DOHH2 (cell line): ENCODE measurements around the gene CHD9NB.

Experiments
- H3F3A ChIP-seq: fragments of 200-600 bp; sonication (generic), shearing (Covaris generic); 2 replicates; pipeline ENCODE4 v1.6.0; 2016; ENCODE audit warnings: antibody characterized with exemption, mild to moderate bottlenecking; ENCODE audit not compliant: control insufficient read depth, insufficient read depth
- H3K27ac ChIP-seq: fragments of 200-600 bp; sonication (generic); 2 replicates; pipeline ENCODE4 v1.5.1; 2014; ENCODE audit warnings: low read depth, mild to moderate bottlenecking, low read length, moderate library complexity
- H3K27me3 ChIP-seq: fragments of 200-600 bp; sonication (generic); 2 replicates; pipeline ENCODE4 v1.6.1; 2014; ENCODE audit warnings: mild to moderate bottlenecking, low read length, mixed read lengths; ENCODE audit not compliant: control insufficient read depth
- H3K36me3 ChIP-seq: fragments of 200-600 bp; sonication (generic); 2 replicates; pipeline ENCODE4 v1.6.1; 2014; ENCODE audit warnings: mild to moderate bottlenecking, low read length, moderate library complexity, mixed read lengths; ENCODE audit not compliant: control insufficient read depth
- H3K4me1 ChIP-seq: fragments of 200-600 bp; sonication (generic); 2 replicates; pipeline ENCODE4 v1.6.1; 2014; ENCODE audit warnings: mild to moderate bottlenecking, low read length, mixed read lengths; ENCODE audit not compliant: control insufficient read depth
- H3K4me2 ChIP-seq: fragments of 200-600 bp; sonication (generic); 2 replicates; pipeline ENCODE4 v1.6.0; 2014; ENCODE audit warnings: mild to moderate bottlenecking, low read length, moderate library complexity
- H3K4me3 ChIP-seq: fragments of 200-600 bp; sonication (generic); 2 replicates; pipeline ENCODE4 v1.5.1; 2014; ENCODE audit warnings: mild to moderate bottlenecking, low read length, mixed read lengths
- H3K79me2 ChIP-seq: fragments of 200-600 bp; sonication (generic); 2 replicates; pipeline ENCODE4 v1.6.1; 2014; ENCODE audit warnings: mild to moderate bottlenecking, low read length, mixed read lengths; ENCODE audit not compliant: control insufficient read depth
- H3K9me2 ChIP-seq: fragments of 200-600 bp; sonication (generic); replicated peaks from 2 replicates; pipeline ENCODE4 v1.6.1; 2014; ENCODE audit warnings: mild to moderate bottlenecking, low read length, mixed read lengths; ENCODE audit not compliant: control insufficient read depth
- H3K9me3 ChIP-seq: fragments of 200-600 bp; sonication (generic); 2 replicates; pipeline ENCODE4 v1.6.1; 2014; ENCODE audit warnings: antibody characterized with exemption, low read length, mixed read lengths; ENCODE audit not compliant: control insufficient read depth, insufficient read depth
- H4K20me1 ChIP-seq: fragments of 200-600 bp; sonication (generic); 2 replicates; pipeline ENCODE4 v1.6.0; 2014; ENCODE audit warnings: low read depth, mild to moderate bottlenecking, antibody characterized with exemption, low read length, moderate library complexity; ENCODE audit not compliant: control insufficient read depth, insufficient read depth
- CTCF ChIP-seq: fragments of 200-600 bp; sonication (generic); IDR thresholded peaks from one replicate; pipeline ENCODE4 v1.5.1; 2014; ENCODE audit warnings: antibody characterized with exemption, mild to moderate bottlenecking, low read depth, low read length; ENCODE audit not compliant: poor library complexity, severe bottlenecking
- EZH2phosphoT487 ChIP-seq: fragments of 200-600 bp; sonication (generic); IDR thresholded peaks from 2 replicates; pipeline ENCODE4 v1.6.1; 2017; ENCODE audit warnings: borderline replicate concordance, mild to moderate bottlenecking, antibody characterized with exemption, low read length, moderate library complexity, mixed read lengths

The CHD9NB gene

GRCh38 chr16:53061701-53062159 is 9.0 kb upstream of the CHD9NB start:
- Histone ChIP-seq H3K4me1 (peaks cover 70% of the 10 kb centered on the region), H3K9me3 (no peaks in the 10 kb centered on the region), H3K4me2 (peak overlapping the region; percentile 84), H3K27me3 (no peaks in the 10 kb centered on the region), H3K27ac (peak overlapping the region; percentile 66), H3K79me2 (peaks cover 92% of the 10 kb centered on the region), H3K9me2 (no peaks in the 10 kb centered on the region), H3K36me3 (peaks cover 21% of the 10 kb centered on the region), H3F3A (peaks cover 7% of the 10 kb centered on the region), H4K20me1 (no peaks in the 10 kb centered on the region), H3K4me3 (peak overlapping the region; percentile 61)
- TF ChIP-seq CTCF (no peak), EZH2phosphoT487 (no peak)

GRCh38 chr16:53061256-53061655 is 8.6 kb upstream of the CHD9NB start:
- Histone ChIP-seq H3K36me3 (peaks cover 21% of the 10 kb centered on the region), H3K27me3 (no peaks in the 10 kb centered on the region), H3K4me2 (peak overlapping the region; percentile 84), H4K20me1 (no peaks in the 10 kb centered on the region), H3K4me1 (peaks cover 75% of the 10 kb centered on the region), H3K79me2 (peaks cover 92% of the 10 kb centered on the region), H3K27ac (peak overlapping the region; percentile 66), H3K9me2 (no peaks in the 10 kb centered on the region), H3K4me3 (peak overlapping the region; percentile 61), H3K9me3 (no peaks in the 10 kb centered on the region), H3F3A (peaks cover 7% of the 10 kb centered on the region)
- no peak for TF ChIP-seq CTCF
- no peak for TF ChIP-seq EZH2phosphoT487

GRCh38 chr16:53059672-53060071 is 7.0 kb upstream of the CHD9NB start:
- no peaks in the 10 kb centered on the region for H3K9me2 ChIP-seq
- peaks cover 93% of the 10 kb centered on the region for H3K79me2 ChIP-seq
- H3K4me3 ChIP-seq = no peak overlapping the region
- TF ChIP-seq CTCF (no peak), EZH2phosphoT487 (no peak)
- peaks cover 74% of the 10 kb centered on the region for H3K4me1 ChIP-seq
- H4K20me1 ChIP-seq = no peaks in the 10 kb centered on the region
- H3K36me3 ChIP-seq = peaks cover 21% of the 10 kb centered on the region
- H3K27me3 ChIP-seq = no peaks in the 10 kb centered on the region
- no peaks in the 10 kb centered on the region for H3K9me3 ChIP-seq
- no peak overlapping the region for H3K4me2 ChIP-seq
- no peak overlapping the region for H3K27ac ChIP-seq
- peaks cover 7% of the 10 kb centered on the region for H3F3A ChIP-seq

GRCh38 chr16:53058882-53059281 is 6.2 kb upstream of the CHD9NB start:
- H3K79me2 ChIP-seq = peaks cover 85% of the 10 kb centered on the region
- H3K4me2 ChIP-seq = no peak overlapping the region
- no peaks in the 10 kb centered on the region for H4K20me1 ChIP-seq
- H3K27ac ChIP-seq = no peak overlapping the region
- H3K4me1 ChIP-seq = peaks cover 75% of the 10 kb centered on the region
- H3K36me3 ChIP-seq = peaks cover 21% of the 10 kb centered on the region
- no peaks in the 10 kb centered on the region for H3K9me3 ChIP-seq
- no peaks in the 10 kb centered on the region for H3K27me3 ChIP-seq
- TF ChIP-seq CTCF (no peak), EZH2phosphoT487 (no peak)
- no peaks in the 10 kb centered on the region for H3K9me2 ChIP-seq
- H3K4me3 ChIP-seq = no peak overlapping the region
- H3F3A ChIP-seq = peaks cover 9% of the 10 kb centered on the region
